Kidney (tissue), 14 donors: Measurements from ENCODE around the gene MXI1. TPM values are rescaled to one million over a fixed set of nuclear protein-coding genes. Genes with fewer than 3 reads are reported as not detected.

Source experiments
- DNase-seq, 5 donors: peaks; one replicate each; pipeline ENCODE4 v3.0.0-alpha.2; 2013 to 2020
- FAIRE-seq: peaks from 2 replicates; lab custom pipeline; 2012; peaks lifted over from hg19 to GRCh38; lab: Jason Lieb, UNC
- H3K27ac ChIP-seq, 2 donors: one replicate each; pipeline ENCODE4 v1.7.0; 2013; ENCODE audit warnings: low read depth in 2 of 2, low read length in 2 of 2, inconsistent platforms in 1 of 2
- H3K27me3 ChIP-seq: one replicate; pipeline ENCODE4 v1.7.1; 2013; ENCODE audit warnings: low read length, inconsistent platforms; ENCODE audit not compliant: control insufficient read depth, insufficient read depth
- H3K36me3 ChIP-seq, 3 donors: one replicate each; pipeline versions ENCODE4 v1.7.0 to v1.7.1; 2013; ENCODE audit warnings: low read length in 3 of 3, control low read depth in 1 of 3, inconsistent platforms in 1 of 3; ENCODE audit not compliant: insufficient read depth in 3 of 3, control insufficient read depth in 2 of 3
- H3K4me1 ChIP-seq, 3 donors: one replicate each; pipeline versions ENCODE4 v1.7.0 to v1.7.1; 2013; ENCODE audit warnings: low read length in 3 of 3, inconsistent platforms in 1 of 3, low read depth in 1 of 3; ENCODE audit not compliant: control insufficient read depth in 2 of 3, insufficient read depth in 2 of 3
- H3K4me3 ChIP-seq, 3 donors: one replicate each; pipeline versions ENCODE4 v1.7.0 to v1.8.1; 2013; ENCODE audit warnings: low read length in 3 of 3, control low read depth in 1 of 3, inconsistent platforms in 1 of 3
- H3K9ac ChIP-seq, 3 donors: one replicate each; pipeline versions ENCODE4 v1.7.0 to v1.7.1; 2013; ENCODE audit warnings: low read length in 3 of 3, control low read depth in 1 of 3, inconsistent platforms in 1 of 3
- H3K9me3 ChIP-seq, 3 donors: one replicate each; pipeline versions ENCODE4 v1.7.0 to v1.7.1; 2013; ENCODE audit warnings: low read length in 3 of 3, control low read depth in 1 of 3, inconsistent platforms in 1 of 3; ENCODE audit not compliant: control insufficient read depth in 2 of 3, insufficient read depth in 1 of 3
- intact Hi-C: fragments of 100-400 bp; cut with DNase I; formaldehyde crosslinking; loops from one replicate; pipeline ENCODE4 v1.11.1; 2022
- polyA plus RNA-seq: library from polyadenylated mRNA; stranded (reverse); fragments of 350-450 nt; fragmentation: Illumina TruSeq; extraction: RNeasy Lipid Tissue Mini Kit (QIAGEN cat#74804); gene quantifications from one replicate; pipeline ENCODE4 v1.2.3, GENCODE V29; 2014; ENCODE audit warnings: low read depth, low replicate concordance; ENCODE audit not compliant: insufficient read depth
- total RNA-seq: library from RNA; stranded (reverse); fragmentation: NEBNext Ultra II Directional; extraction: Animal tissue kit (Norgen Biotek cat#: 25700); gene quantifications from one replicate; pipeline ENCODE4 v1.2.1, GENCODE V29; 2021
- TF ChIP-seq, protein P1 (sequence below): IDR thresholded peaks from 3 replicates; pipeline ENCODE4 v1.5.1; 2012; ENCODE audit warnings: mild to moderate bottlenecking, moderate library complexity, borderline replicate concordance; ENCODE audit not compliant: insufficient read depth; ENCODE audit errors: extremely low read depth
- donor health status: control.
- donor health status: control.
- donor health status: control.
- donor health status: control.
- donor health status: control.
- donor health status: DM: yes; HTN: yes; CAD: no.
- donor health status: Normal renal cell carcinoma (clear cell type).

Gene MXI1
- total and polyA plus RNA-seq, 2 donors from 2014 or later, result 27.6 to 29.0 TPM

DNA sequence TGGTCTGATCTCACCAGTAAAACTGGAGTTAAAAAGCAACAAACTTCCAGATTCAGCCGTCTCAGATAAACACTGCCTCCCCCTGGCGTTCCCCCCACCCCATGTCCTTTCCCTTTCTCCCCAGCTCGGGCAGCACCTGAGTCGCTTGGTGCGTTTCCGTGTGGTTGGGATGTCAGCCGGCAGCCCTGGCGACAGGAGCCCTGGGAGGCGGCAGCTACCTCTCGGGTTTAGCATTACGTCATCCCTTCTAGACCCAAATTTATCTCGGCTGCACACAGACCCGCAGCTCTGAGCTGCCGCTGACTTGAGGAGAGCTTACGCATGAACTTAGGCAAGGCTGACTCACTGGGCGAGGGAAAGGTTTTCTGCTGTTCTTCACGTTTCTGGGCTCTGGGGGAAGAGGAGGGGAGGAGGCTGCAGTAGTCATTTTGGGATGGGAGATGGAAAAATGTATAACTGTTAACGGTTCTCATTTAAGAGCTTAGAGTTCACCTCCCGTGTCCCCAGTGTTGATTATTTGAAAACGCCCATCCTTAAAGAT, 14.4 kb downstream of the MXI1 start:
- intact Hi-C loops, result no loop called here
- no peak for FAIRE-seq
- no peak overlapping the region for H3K27ac ChIP-seq

DNA sequence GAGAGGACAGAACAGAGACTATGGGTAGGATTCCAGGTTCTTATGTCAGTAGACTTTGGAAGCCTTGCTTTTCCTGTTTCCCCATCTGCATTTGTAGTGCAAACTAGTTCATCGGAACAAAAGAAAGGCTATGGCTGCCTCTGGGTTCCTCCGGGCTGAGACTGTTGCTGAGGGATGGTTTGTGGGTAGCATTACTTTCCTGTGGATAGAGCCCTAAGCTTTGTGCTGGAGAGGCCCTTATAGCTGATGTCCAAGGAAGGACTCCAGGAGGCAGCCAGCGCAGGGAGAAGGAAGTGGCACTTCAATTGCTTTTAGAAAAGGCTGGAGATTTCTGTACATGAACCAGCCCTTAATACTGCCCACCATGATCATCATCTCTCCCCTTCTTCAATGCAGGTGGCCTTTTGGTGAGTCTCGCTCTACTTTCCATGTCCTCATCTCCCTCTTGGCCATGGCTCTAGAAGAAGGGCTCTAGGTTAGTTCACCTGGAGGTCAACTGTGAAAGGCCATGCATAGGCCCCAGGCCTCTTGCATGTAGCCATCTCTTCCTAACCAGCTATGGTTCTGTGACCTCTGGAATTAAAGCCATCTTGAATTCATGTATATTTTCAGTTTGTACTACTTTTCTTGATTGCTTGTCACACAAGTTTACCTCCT, 15.4 kb downstream of the MXI1 start:
- H3K27ac ChIP-seq, result no peak overlapping the region
- intact Hi-C loops, result no loop called here
- H3K4me3 ChIP-seq, result no peak overlapping the region
- H3K9me3 ChIP-seq, result no peaks in the 10 kb centered on the region
- no peaks in the 10 kb centered on the region for H3K27me3 ChIP-seq
- no peaks in the 10 kb centered on the region for H3K36me3 ChIP-seq
- DNase-seq (no peak), FAIRE-seq (no peak)
- no peak overlapping the region for H3K9ac ChIP-seq
- TF ChIP-seq, protein P1, sequence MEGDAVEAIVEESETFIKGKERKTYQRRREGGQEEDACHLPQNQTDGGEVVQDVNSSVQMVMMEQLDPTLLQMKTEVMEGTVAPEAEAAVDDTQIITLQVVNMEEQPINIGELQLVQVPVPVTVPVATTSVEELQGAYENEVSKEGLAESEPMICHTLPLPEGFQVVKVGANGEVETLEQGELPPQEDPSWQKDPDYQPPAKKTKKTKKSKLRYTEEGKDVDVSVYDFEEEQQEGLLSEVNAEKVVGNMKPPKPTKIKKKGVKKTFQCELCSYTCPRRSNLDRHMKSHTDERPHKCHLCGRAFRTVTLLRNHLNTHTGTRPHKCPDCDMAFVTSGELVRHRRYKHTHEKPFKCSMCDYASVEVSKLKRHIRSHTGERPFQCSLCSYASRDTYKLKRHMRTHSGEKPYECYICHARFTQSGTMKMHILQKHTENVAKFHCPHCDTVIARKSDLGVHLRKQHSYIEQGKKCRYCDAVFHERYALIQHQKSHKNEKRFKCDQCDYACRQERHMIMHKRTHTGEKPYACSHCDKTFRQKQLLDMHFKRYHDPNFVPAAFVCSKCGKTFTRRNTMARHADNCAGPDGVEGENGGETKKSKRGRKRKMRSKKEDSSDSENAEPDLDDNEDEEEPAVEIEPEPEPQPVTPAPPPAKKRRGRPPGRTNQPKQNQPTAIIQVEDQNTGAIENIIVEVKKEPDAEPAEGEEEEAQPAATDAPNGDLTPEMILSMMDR, result no peak
- H3K4me1 ChIP-seq, result peaks cover 0 to 7% (median 4%) of the 10 kb centered on the region in 3 donors

More for the DNA sequence above, 14.4 kb downstream of the MXI1 start:
- peaks cover 0 to 7% (median 4%) of the 10 kb centered on the region in 3 donors for H3K4me1 ChIP-seq
- H3K9me3 ChIP-seq, result no peaks in the 10 kb centered on the region
- TF ChIP-seq, protein P1, result peak; percentile 29
- H3K9ac ChIP-seq, result peak overlapping the region in 2 of 3 donors; percentile 50 to 62
- H3K27me3 ChIP-seq, result no peaks in the 10 kb centered on the region
- no peaks in the 10 kb centered on the region for H3K36me3 ChIP-seq
- peak; percentile 80 to 88 (median 84) for DNase-seq
- peak overlapping the region; percentile 21 to 45 (median 33) for H3K4me3 ChIP-seq

DNA sequence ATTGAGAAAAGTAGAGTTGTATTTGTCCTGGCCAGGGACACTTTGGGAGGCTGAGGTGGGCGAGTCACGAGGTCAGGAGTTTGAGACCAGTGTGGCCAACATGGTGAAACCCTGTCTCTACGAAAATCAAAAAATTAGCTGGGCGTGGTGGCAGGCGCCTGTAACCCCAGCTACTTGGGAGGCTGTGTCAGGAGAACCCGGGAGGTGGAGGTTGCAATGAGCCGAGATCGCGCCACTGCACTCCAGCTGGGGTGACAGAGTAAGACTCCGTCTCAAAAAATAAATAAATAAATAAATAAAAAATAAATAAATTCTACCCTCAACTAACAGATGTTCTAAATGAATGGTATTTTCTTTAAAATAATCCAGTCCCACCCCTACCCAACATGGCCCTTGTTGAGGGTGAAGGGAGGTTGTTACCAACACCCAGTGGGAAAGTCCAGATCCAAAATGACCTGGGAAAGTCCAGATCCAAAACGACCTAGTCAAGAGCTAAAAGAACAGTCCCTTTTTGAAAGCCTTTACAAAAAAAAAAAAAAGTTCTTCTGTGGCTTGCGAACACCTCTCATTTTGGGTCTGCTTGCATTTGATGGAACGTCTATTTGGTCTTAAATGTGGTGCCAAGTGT, 16.0 kb downstream of the MXI1 start:
- no peak for FAIRE-seq
- Histone ChIP-seq H3K27ac (no peak overlapping the region), H3K27me3 (no peaks in the 10 kb centered on the region), H3K9me3 (no peaks in the 10 kb centered on the region), H3K9ac (no peak overlapping the region), H3K4me1 (peaks cover 0 to 9% (median 7%) of the 10 kb centered on the region in 3 donors), H3K4me3 (no peak overlapping the region), H3K36me3 (no peaks in the 10 kb centered on the region)
- TF ChIP-seq, protein P1, result no peak
- intact Hi-C loops, result no loop called here
- DNase-seq, result no peak
